Gastroesophageal sphincter (tissue), 3 donors: ENCODE data around the gene RNASEH2C.

ENCODE experiments used
- EP300 ChIP-seq: sonication (generic); formaldehyde crosslinking; IDR thresholded peaks from one replicate; pipeline ENCODE4 v1.6.1; 2017; ENCODE audit warnings: antibody characterized with exemption, mild to moderate bottlenecking
- POLR2AphosphoS5 ChIP-seq: sonication (generic); formaldehyde crosslinking; IDR thresholded peaks from one replicate; pipeline ENCODE4 v1.6.1; 2017; ENCODE audit warnings: antibody characterized with exemption
- TF ChIP-seq, protein P1 (sequence below), 4 experiments: fragments of 200-600 bp in 2 of 4; fragments of 450-650 bp in 2 of 4; sonication (generic) in 1 of 4; IDR thresholded peaks; one replicate each; pipeline ENCODE4 v1.5.1; 2017 to 2019; ENCODE audit warnings: antibody characterized with exemption in 4 of 4, mild to moderate bottlenecking in 2 of 4, moderate library complexity in 2 of 4

DNA sequence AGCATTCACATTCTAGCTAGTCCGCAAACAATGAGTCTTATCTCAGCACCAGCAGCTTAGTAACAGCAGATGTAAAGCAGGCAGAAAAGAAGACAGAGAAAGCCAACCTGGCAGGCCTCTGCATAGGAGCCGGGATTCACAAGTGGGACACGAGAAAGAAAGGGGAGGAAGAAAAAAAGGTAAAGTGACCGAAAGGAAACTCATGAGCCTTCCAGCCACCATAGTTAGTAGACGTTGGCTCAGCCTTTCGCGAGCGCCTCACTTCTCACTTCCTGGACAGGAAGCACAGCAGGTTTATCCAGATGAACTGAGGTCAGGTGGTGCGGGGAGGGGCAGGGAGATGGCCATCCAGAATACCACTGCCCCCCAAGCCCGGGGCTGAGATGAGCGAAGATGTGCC, 28.2 kb downstream of the RNASEH2C start:
- TF ChIP-seq, protein P1, sequence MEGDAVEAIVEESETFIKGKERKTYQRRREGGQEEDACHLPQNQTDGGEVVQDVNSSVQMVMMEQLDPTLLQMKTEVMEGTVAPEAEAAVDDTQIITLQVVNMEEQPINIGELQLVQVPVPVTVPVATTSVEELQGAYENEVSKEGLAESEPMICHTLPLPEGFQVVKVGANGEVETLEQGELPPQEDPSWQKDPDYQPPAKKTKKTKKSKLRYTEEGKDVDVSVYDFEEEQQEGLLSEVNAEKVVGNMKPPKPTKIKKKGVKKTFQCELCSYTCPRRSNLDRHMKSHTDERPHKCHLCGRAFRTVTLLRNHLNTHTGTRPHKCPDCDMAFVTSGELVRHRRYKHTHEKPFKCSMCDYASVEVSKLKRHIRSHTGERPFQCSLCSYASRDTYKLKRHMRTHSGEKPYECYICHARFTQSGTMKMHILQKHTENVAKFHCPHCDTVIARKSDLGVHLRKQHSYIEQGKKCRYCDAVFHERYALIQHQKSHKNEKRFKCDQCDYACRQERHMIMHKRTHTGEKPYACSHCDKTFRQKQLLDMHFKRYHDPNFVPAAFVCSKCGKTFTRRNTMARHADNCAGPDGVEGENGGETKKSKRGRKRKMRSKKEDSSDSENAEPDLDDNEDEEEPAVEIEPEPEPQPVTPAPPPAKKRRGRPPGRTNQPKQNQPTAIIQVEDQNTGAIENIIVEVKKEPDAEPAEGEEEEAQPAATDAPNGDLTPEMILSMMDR (IDR thresholded peaks at IDR 0.05): no peak
- TF ChIP-seq EP300 (no peak), POLR2AphosphoS5 (no peak)
